ENCODE data around the gene HLA-F.

DNA sequence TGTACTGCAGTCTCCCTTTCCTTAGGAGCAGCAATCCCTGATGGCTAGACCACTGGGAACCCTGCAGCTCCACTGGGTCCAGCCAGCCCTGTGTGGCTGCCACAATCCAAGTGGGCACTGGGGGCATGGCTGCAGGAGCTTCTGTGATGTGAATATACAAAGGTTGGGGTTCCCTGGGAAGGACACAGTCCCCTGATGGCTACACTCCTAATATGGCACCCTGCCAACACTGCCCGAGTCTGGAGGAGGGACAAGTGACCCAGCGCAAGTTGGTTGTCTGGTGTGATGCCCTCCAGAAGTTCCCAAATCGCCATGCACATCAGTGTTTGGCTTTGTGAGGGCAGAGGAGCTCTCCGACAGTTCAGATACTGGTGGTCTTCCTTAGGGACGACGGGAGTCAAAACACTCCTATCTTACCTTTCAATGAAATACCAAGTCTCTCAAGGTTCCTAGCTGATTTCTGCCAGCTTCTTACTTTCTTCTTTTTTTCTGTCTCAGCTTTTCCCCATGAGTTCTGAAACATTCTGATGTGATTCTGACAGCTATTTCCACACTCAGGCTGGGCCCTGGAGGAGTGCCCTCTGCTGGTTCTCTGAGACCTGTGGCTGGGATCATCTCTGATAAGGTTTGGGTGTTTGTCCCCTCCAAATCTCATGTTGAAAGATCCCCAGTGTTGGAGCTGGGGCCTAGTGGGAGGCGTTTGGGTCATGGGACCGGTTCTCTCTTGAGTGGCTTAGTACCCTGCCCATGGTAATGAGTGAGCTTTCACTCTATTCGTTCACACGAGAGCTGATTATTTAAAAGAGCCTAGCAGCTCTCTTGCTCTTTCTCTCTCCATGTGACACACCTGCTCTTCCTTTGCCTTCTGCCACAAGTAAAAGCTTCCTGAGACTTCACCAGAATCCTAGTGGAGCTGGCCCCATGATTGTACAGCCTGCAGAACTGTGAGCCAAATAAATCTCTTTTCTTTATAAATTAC is 26.8 kb upstream of the HLA-F start:
- no peak for TF ChIP-seq POLR2A (IDR thresholded peaks at IDR 0.05; ENCODE audit: low read length)
- TF ChIP-seq GATA1 (IDR thresholded peaks at IDR 0.05; ENCODE audit: low read depth, low read length), result no peak

Data from erythroblast (primary cell).